Subcutaneous abdominal adipose tissue (tissue), 5 donors: ENCODE data around the gene NFATC3.

Experiments used
- H3K27ac ChIP-seq: one replicate; pipeline ENCODE4 v1.7.0; 2013; ENCODE audit warnings: low read depth, mild to moderate bottlenecking, inconsistent platforms, low read length, moderate library complexity
- H3K27me3 ChIP-seq, 5 donors: one replicate each; pipeline ENCODE4 v1.7.0; 2013; ENCODE audit warnings: low read length in 5 of 5, inconsistent platforms in 1 of 5; ENCODE audit not compliant: control insufficient read depth in 5 of 5, insufficient read depth in 4 of 5
- H3K36me3 ChIP-seq, 5 donors: one replicate each; pipeline ENCODE4 v1.7.0; 2013; ENCODE audit warnings: low read length in 5 of 5; ENCODE audit not compliant: control insufficient read depth in 5 of 5, insufficient read depth in 5 of 5
- H3K4me1 ChIP-seq, 5 donors: one replicate each; pipeline ENCODE4 v1.7.0; 2013; ENCODE audit warnings: low read length in 5 of 5, mild to moderate bottlenecking in 3 of 5, moderate library complexity in 1 of 5; ENCODE audit not compliant: control insufficient read depth in 5 of 5, insufficient read depth in 5 of 5
- H3K4me3 ChIP-seq, 5 donors: one replicate each; pipeline ENCODE4 v1.7.0; 2013; ENCODE audit warnings: low read length in 5 of 5, low read depth in 1 of 5
- H3K9ac ChIP-seq, 5 donors: one replicate each; pipeline ENCODE4 v1.7.0; 2013; ENCODE audit warnings: low read length in 5 of 5, mild to moderate bottlenecking in 4 of 5, moderate library complexity in 3 of 5
- H3K9me3 ChIP-seq, 5 donors: one replicate each; pipeline ENCODE4 v1.7.0; 2013; ENCODE audit warnings: low read length in 5 of 5; ENCODE audit not compliant: control insufficient read depth in 5 of 5
- donor health status: healthy.
- donor health status: healthy.
- donor health status: healthy.
- donor health status: healthy.
- donor health status: healthy.

NFATC3 gene

DNA sequence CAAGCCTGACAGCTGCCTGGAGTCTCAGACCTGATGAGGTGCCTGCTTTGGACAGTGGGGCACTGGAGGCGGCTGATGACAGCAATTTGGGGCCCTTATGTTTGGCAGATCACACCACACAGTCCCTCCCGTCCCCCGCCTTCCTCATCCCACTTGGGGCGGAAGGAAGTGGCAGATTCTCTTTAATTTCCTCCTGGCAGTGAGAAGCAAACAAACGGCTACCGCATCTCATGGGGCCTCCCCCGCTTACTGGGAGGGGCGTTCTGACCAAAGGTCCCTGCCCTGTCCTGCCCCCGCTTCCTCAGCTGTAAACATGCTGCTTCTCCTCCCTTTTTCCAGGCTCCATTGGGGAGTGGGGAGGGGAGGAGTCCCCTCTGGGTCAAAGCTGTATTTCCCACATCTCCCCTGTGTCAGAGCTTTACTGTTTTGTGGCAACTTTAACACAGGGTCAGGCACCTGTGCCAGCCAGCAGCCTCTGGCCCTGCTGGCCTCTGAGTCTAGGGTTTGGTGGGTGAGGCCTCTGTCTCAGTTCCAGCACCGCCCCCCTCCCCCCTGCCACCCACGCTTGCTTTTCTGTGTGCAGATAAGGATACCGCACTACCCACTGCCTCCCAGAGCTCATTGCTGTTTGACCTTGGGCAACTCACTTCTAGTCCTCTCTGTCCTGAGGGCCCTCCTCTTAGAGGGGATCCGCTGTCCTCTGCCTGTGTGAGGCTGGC is 5.4 kb upstream of the NFATC3 start:
- Histone ChIP-seq H3K9me3 (no peaks in the 10 kb centered on the region), H3K27me3 (no peaks in the 10 kb centered on the region), H3K4me3 (peak overlapping the region in 3 of 5 donors; percentile 4 to 35 (median 19)), H3K9ac (peak overlapping the region in 2 of 5 donors; percentile 9 to 54), H3K36me3 (peaks cover 0 to 24% (median 19%) of the 10 kb centered on the region in 5 donors), H3K27ac (peak overlapping the region; percentile 86), H3K4me1 (peaks cover 19 to 89% (median 77%) of the 10 kb centered on the region in 5 donors)

DNA sequence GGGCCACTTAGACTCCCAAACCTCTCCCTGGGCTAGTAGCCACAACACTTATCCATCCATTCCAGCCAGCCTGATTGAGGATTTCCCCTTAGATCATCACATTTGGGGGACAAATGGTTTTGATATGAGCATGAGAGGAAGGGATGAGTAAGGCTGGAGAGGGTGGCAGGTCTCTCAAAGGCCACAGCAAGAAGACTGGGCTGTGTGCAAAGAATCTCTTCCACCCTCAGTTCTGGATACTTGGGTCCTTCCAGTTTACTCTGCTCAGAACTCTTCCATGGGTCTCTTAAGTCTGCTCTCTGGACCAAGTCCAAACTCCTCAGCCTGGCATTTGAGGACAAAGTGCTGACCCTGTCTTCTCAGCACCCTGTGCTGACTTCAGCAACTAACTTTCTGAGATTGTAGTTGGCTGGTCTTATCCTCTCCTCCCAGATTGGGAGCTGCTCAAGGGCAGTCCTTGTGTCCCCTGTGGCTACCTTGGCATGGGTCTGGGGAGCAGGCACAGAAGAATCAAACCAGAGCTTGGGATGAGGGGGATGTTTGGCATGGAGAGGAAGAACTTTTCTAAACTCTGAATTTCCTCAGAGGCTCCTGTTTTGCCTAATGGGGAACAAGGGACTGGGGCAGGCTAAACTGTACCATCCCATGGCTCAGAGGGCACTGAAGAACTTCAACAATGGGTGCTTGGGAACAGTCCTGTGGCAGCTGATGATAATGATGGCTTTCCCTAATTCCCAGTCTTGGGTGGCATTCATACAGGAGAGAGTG is 3.1 kb upstream of the NFATC3 start:
- H3K27me3 ChIP-seq = no peaks in the 10 kb centered on the region
- H3K4me1 ChIP-seq = peaks cover 19 to 81% (median 76%) of the 10 kb centered on the region in 5 donors
- peak overlapping the region in 1 of 5 donors; percentile 39 for H3K9ac ChIP-seq
- H3K27ac ChIP-seq = peak overlapping the region; percentile 97
- peaks cover 0 to 9% (median 7%) of the 10 kb centered on the region in 5 donors for H3K36me3 ChIP-seq
- no peaks in the 10 kb centered on the region for H3K9me3 ChIP-seq
- H3K4me3 ChIP-seq = peak overlapping the region in 1 of 5 donors; percentile 2

DNA sequence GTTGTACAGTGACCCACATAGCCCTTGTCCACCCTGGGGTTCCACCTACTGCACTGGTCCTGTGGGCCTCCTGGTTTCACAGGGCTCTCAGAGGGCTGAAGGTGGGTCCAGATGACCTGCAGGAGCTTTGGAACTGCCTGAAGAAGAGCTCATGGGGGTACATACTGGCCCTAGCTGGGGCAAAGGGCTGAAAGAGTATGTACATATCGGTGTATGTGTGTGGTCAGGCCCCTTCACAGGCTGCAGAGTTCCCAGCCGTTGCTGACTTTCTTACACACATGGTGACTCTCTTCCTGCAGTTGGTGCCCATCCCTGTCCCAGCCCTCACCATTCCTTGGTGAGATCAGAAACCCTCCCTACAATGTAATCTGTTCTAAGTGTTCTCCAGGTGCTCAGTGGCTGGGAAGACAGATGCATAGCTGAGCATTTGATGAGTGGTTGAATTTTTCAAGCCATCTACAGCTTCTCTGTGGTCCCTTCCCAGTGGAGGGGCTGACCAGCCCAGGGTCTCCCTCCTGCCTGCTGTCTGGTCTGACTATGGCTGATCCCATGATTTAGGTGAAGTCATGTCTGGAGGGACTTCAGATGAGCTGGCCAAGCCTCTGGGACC is 2.4 kb upstream of the NFATC3 start:
- Histone ChIP-seq H3K27ac (peak overlapping the region; percentile 97), H3K4me3 (peak overlapping the region in 1 of 5 donors; percentile 2), H3K9ac (peak overlapping the region in 1 of 5 donors; percentile 39), H3K27me3 (no peaks in the 10 kb centered on the region), H3K4me1 (peaks cover 19 to 85% (median 80%) of the 10 kb centered on the region in 5 donors), H3K36me3 (peaks cover 0 to 7% (median 6%) of the 10 kb centered on the region in 5 donors), H3K9me3 (no peaks in the 10 kb centered on the region)

DNA sequence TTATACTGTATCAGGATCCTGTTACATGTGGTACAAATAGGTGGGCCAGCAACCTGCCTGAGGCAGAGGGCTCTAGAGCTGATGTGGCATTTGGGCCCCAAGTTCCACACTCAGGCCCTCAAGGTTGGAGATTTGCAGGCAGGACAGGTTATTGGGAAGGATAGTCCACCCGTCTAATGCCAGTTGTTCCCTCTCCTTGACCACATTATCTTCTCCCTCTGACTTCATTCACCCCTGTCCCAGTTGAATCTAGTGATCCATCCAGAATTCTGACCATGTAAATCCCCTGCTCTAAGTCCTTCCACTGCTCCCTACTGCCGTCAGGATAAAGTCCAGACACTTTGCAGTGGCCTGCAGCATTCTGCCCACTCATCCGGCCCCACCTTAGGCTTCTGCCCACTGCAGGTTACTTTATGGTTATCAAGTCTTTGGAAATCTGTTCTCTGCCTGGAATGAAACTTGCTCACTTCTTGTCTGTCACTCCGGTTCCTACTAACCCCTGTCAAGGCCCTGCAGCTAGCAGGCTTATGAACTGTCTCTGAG is 1.9 kb upstream of the NFATC3 start:
- peak overlapping the region; percentile 97 for H3K27ac ChIP-seq
- H3K4me1 ChIP-seq = peaks cover 19 to 81% (median 80%) of the 10 kb centered on the region in 5 donors
- H3K9ac ChIP-seq = peak overlapping the region in 4 of 5 donors; percentile 1 to 85 (median 31)
- no peaks in the 10 kb centered on the region for H3K9me3 ChIP-seq
- peaks cover 0 to 6% (median 2%) of the 10 kb centered on the region in 5 donors for H3K36me3 ChIP-seq
- H3K27me3 ChIP-seq = no peaks in the 10 kb centered on the region
- no peak overlapping the region for H3K4me3 ChIP-seq

DNA sequence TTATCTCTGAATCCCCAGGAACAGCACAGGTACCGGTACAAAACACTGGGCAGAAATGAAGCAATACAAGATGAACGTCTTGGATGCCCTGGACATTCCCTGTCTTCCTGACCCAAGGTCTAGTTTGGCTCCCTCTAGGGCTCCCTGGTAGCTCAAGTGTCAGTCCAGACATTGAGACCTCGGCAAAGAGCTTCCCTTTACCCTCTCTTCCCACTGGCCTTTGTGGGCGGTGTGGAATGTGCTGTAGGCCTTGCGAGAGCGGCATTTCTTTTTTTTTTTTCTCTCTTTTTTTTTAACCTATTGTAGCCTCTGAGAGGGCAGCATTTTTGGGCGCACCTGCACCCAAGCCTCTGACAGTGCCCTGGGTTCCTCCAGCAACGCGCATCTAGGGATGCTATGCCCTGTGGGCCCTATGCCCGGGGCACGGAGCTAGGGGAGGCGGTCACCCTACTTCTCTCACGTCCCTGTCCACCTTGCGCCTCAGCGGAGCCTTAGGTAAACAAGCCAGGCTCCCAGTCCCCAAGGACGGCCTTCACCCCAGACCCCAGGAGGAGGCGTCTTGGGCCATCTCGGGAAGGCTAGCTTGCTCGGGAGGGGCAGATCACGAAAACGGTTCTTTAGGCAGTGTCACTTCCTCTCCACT is 1.2 kb upstream of the NFATC3 start:
- Histone ChIP-seq H3K4me1 (peaks cover 18 to 75% (median 74%) of the 10 kb centered on the region in 5 donors), H3K27ac (peak overlapping the region; percentile 97), H3K27me3 (no peaks in the 10 kb centered on the region), H3K4me3 (peak overlapping the region; percentile 70 to 88 (median 74)), H3K9me3 (no peaks in the 10 kb centered on the region), H3K9ac (peak overlapping the region; percentile 48 to 96 (median 85)), H3K36me3 (no peaks in the 10 kb centered on the region)

DNA sequence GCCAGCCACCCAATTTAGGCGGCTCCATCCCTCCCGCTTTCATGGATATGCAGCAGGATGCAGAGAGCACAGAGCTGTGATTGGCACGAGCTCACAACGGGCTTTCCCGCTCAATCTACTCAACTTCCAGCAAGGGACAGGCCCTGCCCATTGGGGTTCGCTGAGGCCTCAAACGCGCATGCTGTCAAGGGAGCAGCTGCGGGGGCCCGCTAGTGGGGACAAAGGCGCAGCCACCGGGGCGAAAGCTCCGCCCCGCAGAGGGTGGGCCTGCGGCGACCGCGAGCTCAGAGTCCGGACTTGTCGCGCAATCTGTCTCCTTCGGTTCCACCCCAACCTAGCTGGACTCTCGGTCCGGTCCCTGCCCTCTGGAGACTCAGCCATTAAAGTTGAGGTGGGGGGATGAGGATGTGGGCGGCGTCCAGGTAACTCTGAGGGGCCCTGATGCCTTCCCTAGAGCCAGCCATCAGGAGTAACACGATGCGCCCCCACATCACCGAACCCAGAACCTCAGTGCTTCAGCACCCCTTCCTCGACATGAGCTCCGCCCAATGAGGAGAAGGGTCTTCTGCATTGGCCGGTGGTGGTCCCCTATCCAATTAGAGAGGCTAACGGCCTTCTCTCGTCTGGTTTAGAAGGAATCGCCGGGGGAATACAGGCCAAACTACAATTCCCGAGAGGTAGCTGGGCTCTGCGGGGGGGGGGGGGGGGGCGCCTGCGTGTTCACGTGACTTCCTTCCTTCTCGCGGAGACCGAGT is 489 bp upstream of the NFATC3 start:
- H3K9me3 ChIP-seq = no peaks in the 10 kb centered on the region
- peaks cover 12 to 69% (median 67%) of the 10 kb centered on the region in 5 donors for H3K4me1 ChIP-seq
- peak overlapping the region; percentile 70 to 98 (median 81) for H3K4me3 ChIP-seq
- no peaks in the 10 kb centered on the region for H3K27me3 ChIP-seq
- H3K36me3 ChIP-seq = no peaks in the 10 kb centered on the region
- peak overlapping the region; percentile 97 for H3K27ac ChIP-seq
- H3K9ac ChIP-seq = peak overlapping the region; percentile 85 to 96 (median 88)

DNA sequence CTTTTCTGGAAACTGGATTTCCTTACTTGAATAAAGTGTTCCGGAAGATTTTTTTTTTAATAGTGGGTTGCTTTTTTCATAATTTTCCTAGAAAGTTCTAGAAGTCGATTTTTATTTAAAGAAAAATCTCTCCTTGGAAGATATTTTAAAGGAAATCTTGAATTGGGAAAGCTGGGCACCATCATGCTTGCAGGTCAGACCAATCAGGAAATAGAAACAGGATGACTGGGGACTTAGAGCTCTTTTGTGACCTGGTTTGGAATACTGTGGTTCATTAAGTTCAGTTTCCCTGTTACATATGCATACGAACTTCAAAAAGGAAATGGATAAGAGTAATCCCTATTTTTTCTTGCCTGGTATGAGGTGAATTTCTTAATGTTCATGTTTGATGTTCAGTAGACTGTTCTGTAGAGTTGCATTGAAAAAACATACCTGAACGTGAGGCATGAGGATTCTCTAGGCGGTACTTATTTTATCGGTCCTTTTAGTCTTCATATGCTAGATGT is 1.2 kb downstream of the NFATC3 start:
- no peaks in the 10 kb centered on the region for H3K36me3 ChIP-seq
- peak overlapping the region; percentile 82 to 90 (median 88) for H3K4me3 ChIP-seq
- no peaks in the 10 kb centered on the region for H3K9me3 ChIP-seq
- peak overlapping the region; percentile 29 to 90 (median 82) for H3K9ac ChIP-seq
- H3K27me3 ChIP-seq = no peaks in the 10 kb centered on the region
- peak overlapping the region; percentile 97 for H3K27ac ChIP-seq
- H3K4me1 ChIP-seq = peaks cover 7 to 62% (median 52%) of the 10 kb centered on the region in 5 donors

DNA sequence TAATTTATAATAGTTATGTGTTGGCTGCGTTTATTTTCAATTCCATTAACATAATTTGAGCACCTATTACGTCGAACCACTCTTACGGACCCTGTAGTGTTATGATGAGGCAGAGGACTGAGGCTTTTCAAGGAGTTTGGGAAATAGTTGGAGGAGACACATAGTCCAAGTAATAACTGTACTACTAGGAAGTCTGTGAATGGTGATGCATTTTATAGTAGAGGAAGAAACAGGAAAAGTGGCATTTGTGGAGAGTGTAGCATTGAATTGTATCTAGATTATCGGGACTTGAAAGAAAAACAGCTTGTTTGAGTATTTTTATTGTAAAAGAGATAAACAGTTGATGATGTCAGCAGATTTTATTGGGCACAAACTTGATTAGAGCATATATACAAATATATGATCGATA is 1.7 kb downstream of the NFATC3 start:
- no peaks in the 10 kb centered on the region for H3K27me3 ChIP-seq
- no peaks in the 10 kb centered on the region for H3K36me3 ChIP-seq
- H3K27ac ChIP-seq = peak overlapping the region; percentile 97
- no peaks in the 10 kb centered on the region for H3K9me3 ChIP-seq
- peak overlapping the region; percentile 82 to 90 (median 88) for H3K4me3 ChIP-seq
- peaks cover 7 to 62% (median 52%) of the 10 kb centered on the region in 5 donors for H3K4me1 ChIP-seq
- peak overlapping the region; percentile 29 to 90 (median 80) for H3K9ac ChIP-seq

DNA sequence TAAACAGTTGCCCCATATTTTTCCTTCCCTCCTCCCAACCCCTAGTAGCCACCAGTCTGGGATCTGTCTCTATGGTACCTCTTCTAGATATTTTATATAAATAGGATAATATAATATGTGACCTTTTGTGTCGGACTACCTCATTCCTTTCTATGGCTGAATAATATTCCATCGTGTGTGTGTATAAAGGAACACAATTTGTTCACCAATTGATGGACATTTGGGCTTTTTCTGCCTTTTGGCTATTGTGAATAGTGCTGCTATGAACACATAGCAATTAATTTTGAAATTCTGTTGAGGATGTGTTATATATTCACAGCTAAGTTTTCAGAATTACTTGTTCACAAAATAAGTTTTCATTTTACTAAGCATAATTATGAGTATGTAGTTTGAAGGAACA is 2.5 kb downstream of the NFATC3 start:
- H3K4me3 ChIP-seq = no peak overlapping the region
- H3K36me3 ChIP-seq = no peaks in the 10 kb centered on the region
- H3K9ac ChIP-seq = peak overlapping the region in 1 of 5 donors; percentile 54
- H3K9me3 ChIP-seq = no peaks in the 10 kb centered on the region
- H3K27ac ChIP-seq = peak overlapping the region; percentile 97
- no peaks in the 10 kb centered on the region for H3K27me3 ChIP-seq
- peaks cover 7 to 55% (median 44%) of the 10 kb centered on the region in 5 donors for H3K4me1 ChIP-seq
